Measurements from ENCODE around the gene DPEP2NB.
A peak's percentile ranks its signal among the peaks of the same experiment; 100 is the strongest.

Gene DPEP2NB

GRCh38 chr16:68005211-68005610 is 10.5 kb downstream of the DPEP2NB start:
- Histone ChIP-seq H3K27ac (ENCODE audit: low read depth, low read length) (no peak overlapping the region), H3F3A (ENCODE audit: insufficient read depth) (no peaks in the 10 kb centered on the region), H3K9me2 (replicated peaks; ENCODE audit: insufficient read depth, low read length) (no peaks in the 10 kb centered on the region), H3K79me2 (ENCODE audit: insufficient read depth, low read length) (no peaks in the 10 kb centered on the region), H3K9ac (ENCODE audit: low read length) (no peak overlapping the region), H3K4me3 (ENCODE audit: insufficient read depth, low read length, poor library complexity, severe bottlenecking) (no peak overlapping the region), H3K27me3 (ENCODE audit: low read length) (no peaks in the 10 kb centered on the region), H2AFZ (ENCODE audit: low read depth, low read length, severe bottlenecking) (no peak overlapping the region), H3K9me3 (ENCODE audit: insufficient read depth, low read length) (no peaks in the 10 kb centered on the region), H3K36me3 (ENCODE audit: low read length) (no peaks in the 10 kb centered on the region), H4K20me1 (ENCODE audit: low read depth, low read length) (no peaks in the 10 kb centered on the region), H3K4me2 (ENCODE audit: low read depth, low read length, poor library complexity, severe bottlenecking) (no peak overlapping the region)
- TF ChIP-seq EZH2phosphoT487 (conservative IDR thresholded peaks at IDR 0.05; ENCODE audit: low read length) (no peak), CTCF (IDR thresholded peaks at IDR 0.05; ENCODE audit: insufficient read depth, low read length, poor library complexity, severe bottlenecking) (no peak)

- H3K9me2 ChIP-seq (replicated peaks; ENCODE audit: insufficient read depth, low read length), result no peaks in the 10 kb centered on the region
- TF ChIP-seq EZH2phosphoT487 (conservative IDR thresholded peaks at IDR 0.05; ENCODE audit: low read length) (no peak), CTCF (IDR thresholded peaks at IDR 0.05; ENCODE audit: insufficient read depth, low read length, poor library complexity, severe bottlenecking) (no peak)
- no peak overlapping the region for H3K9ac ChIP-seq (ENCODE audit: low read length)
- H3K27ac ChIP-seq (ENCODE audit: low read depth, low read length), result no peak overlapping the region
- H3K4me3 ChIP-seq (ENCODE audit: insufficient read depth, low read length, poor library complexity, severe bottlenecking), result no peak overlapping the region
- H3K36me3 ChIP-seq (ENCODE audit: low read length), result no peaks in the 10 kb centered on the region
- H3F3A ChIP-seq (ENCODE audit: insufficient read depth), result no peaks in the 10 kb centered on the region
- no peak overlapping the region for H2AFZ ChIP-seq (ENCODE audit: low read depth, low read length, severe bottlenecking)
- H3K27me3 ChIP-seq (ENCODE audit: low read length), result no peaks in the 10 kb centered on the region
- no peaks in the 10 kb centered on the region for H4K20me1 ChIP-seq (ENCODE audit: low read depth, low read length)
- no peaks in the 10 kb centered on the region for H3K9me3 ChIP-seq (ENCODE audit: insufficient read depth, low read length)
- no peaks in the 10 kb centered on the region for H3K79me2 ChIP-seq (ENCODE audit: insufficient read depth, low read length)
- no peak overlapping the region for H3K4me2 ChIP-seq (ENCODE audit: low read depth, low read length, poor library complexity, severe bottlenecking)
Observed at GRCh38 chr16:68003031-68003430, 12.7 kb downstream of the DPEP2NB start.

DNA sequence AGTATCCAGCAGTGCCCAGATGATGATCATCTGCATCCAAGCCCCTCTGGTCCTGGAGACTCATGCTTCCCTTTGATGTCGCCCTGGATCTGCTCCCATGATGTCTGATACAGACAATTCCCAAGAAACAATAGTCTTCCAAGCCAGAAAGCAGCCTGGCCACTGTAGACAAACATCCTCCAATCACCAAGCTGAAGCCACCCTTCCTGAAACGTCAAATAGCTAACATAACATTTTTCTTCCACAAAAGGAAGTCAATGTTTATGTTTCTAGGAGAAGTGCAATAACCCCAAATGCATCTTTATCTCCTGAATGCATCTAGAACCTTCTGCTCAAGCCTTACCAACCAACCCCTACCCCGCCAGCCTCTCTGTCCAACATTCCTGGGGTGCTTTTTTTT is 15.3 kb downstream of the DPEP2NB start:
- Histone ChIP-seq H3K27me3 (ENCODE audit: low read length) (no peaks in the 10 kb centered on the region), H3K9me3 (ENCODE audit: insufficient read depth, low read length) (no peaks in the 10 kb centered on the region), H3K4me3 (ENCODE audit: insufficient read depth, low read length, poor library complexity, severe bottlenecking) (no peak overlapping the region), H3K27ac (ENCODE audit: low read depth, low read length) (no peak overlapping the region), H3K9me2 (replicated peaks; ENCODE audit: insufficient read depth, low read length) (no peaks in the 10 kb centered on the region), H3K79me2 (ENCODE audit: insufficient read depth, low read length) (no peaks in the 10 kb centered on the region), H2AFZ (ENCODE audit: low read depth, low read length, severe bottlenecking) (peak overlapping the region; percentile 69), H3F3A (ENCODE audit: insufficient read depth) (no peaks in the 10 kb centered on the region), H3K9ac (ENCODE audit: low read length) (no peak overlapping the region), H3K36me3 (ENCODE audit: low read length) (no peaks in the 10 kb centered on the region), H3K4me2 (ENCODE audit: low read depth, low read length, poor library complexity, severe bottlenecking) (no peak overlapping the region), H4K20me1 (ENCODE audit: low read depth, low read length) (no peaks in the 10 kb centered on the region)
- no peak for TF ChIP-seq CTCF (IDR thresholded peaks at IDR 0.05; ENCODE audit: insufficient read depth, low read length, poor library complexity, severe bottlenecking)
- TF ChIP-seq EZH2phosphoT487 (conservative IDR thresholded peaks at IDR 0.05; ENCODE audit: low read length), result no peak

Data from SU-DHL-6 (cell line).